H1 (cell line): Measurements from ENCODE around the gene CD81. TPM values are rescaled to one million over a fixed set of nuclear protein-coding genes. Genes with fewer than 3 reads are reported as not detected.
A peak's percentile ranks its signal among the peaks of the same experiment; 100 is the strongest.

Source experiments
- CTCF ChIA-PET: fragments of 300-600 bp; sonication (Branson Sonifier 250); formaldehyde crosslinking; loops from one replicate; lab custom pipeline; 2021; ENCODE audit not compliant: partially characterized antibody; lab: Charles Lee
- POLR2A ChIA-PET: fragments of 300-600 bp; sonication (Branson Sonifier 250); formaldehyde crosslinking; loops from one replicate; lab custom pipeline; 2021; ENCODE audit warnings: inconsistent platforms; ENCODE audit not compliant: partially characterized antibody; lab: Charles Lee
- DNase-seq, 2 experiments: peaks; one replicate each; pipeline versions ENCODE4 v3.0.0 to v3.0.0-alpha.2; 2010 to 2022; ENCODE audit warnings: low spot score in 2 of 2, low read depth in 1 of 2, mixed read lengths in 1 of 2
- FAIRE-seq: peaks from 2 replicates; lab custom pipeline; 2011; peaks lifted over from hg19 to GRCh38; lab: Jason Lieb, UNC
- H2AFZ ChIP-seq: 2 replicates; pipeline ENCODE4 v1.8.1; 2012; ENCODE audit warnings: low read length, inconsistent platforms
- H2AK5ac ChIP-seq: 2 replicates; pipeline ENCODE4 v1.6.1; 2013; ENCODE audit warnings: low read depth, low read length
- H2BK120ac ChIP-seq: replicated peaks from 2 replicates; pipeline ENCODE3; 2013; ENCODE audit warnings: low read depth, low read length, inconsistent platforms
- H2BK12ac ChIP-seq: 2 replicates; pipeline ENCODE4 v1.6.1; 2013; ENCODE audit warnings: low read depth, low read length
- H2BK15ac ChIP-seq: 2 replicates; pipeline ENCODE4 v1.6.1; 2013; ENCODE audit warnings: low read length
- H2BK20ac ChIP-seq: 2 replicates; pipeline ENCODE4 v1.6.1; 2013; ENCODE audit warnings: low read length
- H2BK5ac ChIP-seq: 2 replicates; pipeline ENCODE4 v1.6.1; 2013; ENCODE audit warnings: low read depth, low read length
- H3K14ac ChIP-seq: 2 replicates; pipeline ENCODE4 v1.6.1; 2013; ENCODE audit warnings: inconsistent platforms; ENCODE audit not compliant: insufficient read length
- H3K18ac ChIP-seq: 2 replicates; pipeline ENCODE4 v1.6.1; 2013; ENCODE audit warnings: low read length; ENCODE audit errors: extremely low read depth
- H3K23ac ChIP-seq: 2 replicates; pipeline ENCODE4 v1.6.1; 2013; ENCODE audit warnings: inconsistent platforms; ENCODE audit not compliant: insufficient read length
- H3K23me2 ChIP-seq: 2 replicates; pipeline ENCODE4 v1.6.1; 2013; ENCODE audit warnings: low read depth, low read length
- H3K27ac ChIP-seq: 2 replicates; pipeline ENCODE4 v1.6.1; 2011; ENCODE audit warnings: low read depth, low read length, inconsistent platforms
- H3K27me3 ChIP-seq, 4 experiments: replicated peaks in 1 of 4; 1 replicate in 1 of 4; 2 replicates in 3 of 4; pipeline versions ENCODE4 v1.6.1 to v1.8.1; 2011 to 2013; ENCODE audit warnings: low read length in 3 of 4, mild to moderate bottlenecking in 3 of 4, inconsistent platforms in 2 of 4, mixed read lengths in 2 of 4, moderate library complexity in 1 of 4; ENCODE audit not compliant: control insufficient read depth in 3 of 4, insufficient read depth in 3 of 4; ENCODE audit errors: extremely low read depth in 1 of 4
- H3K36me3 ChIP-seq, 4 experiments: 2 replicates each; pipeline versions ENCODE4 v1.6.1 to v1.8.1; 2011 to 2013; ENCODE audit warnings: mild to moderate bottlenecking in 4 of 4, low read length in 3 of 4, moderate library complexity in 2 of 4, control low read depth in 1 of 4, inconsistent platforms in 1 of 4; ENCODE audit not compliant: insufficient read depth in 4 of 4, control insufficient read depth in 2 of 4
- H3K4ac ChIP-seq: replicated peaks from 2 replicates; pipeline ENCODE3; 2013; ENCODE audit warnings: low read length, low read depth, mixed read lengths, inconsistent platforms; ENCODE audit not compliant: insufficient read length
- H3K4me1 ChIP-seq, 4 experiments: replicated peaks in 1 of 4; 1 replicate in 1 of 4; 2 replicates in 3 of 4; pipeline versions ENCODE4 v1.6.1 to v1.8.1; 2011 to 2013; ENCODE audit warnings: low read length in 3 of 4, inconsistent platforms in 2 of 4, mixed read lengths in 1 of 4; ENCODE audit not compliant: insufficient read depth in 4 of 4, control insufficient read depth in 3 of 4
- H3K4me2 ChIP-seq, 2 experiments: 2 replicates each; pipeline versions ENCODE4 v1.6.1 to v1.8.1; 2011 to 2013; ENCODE audit warnings: low read depth in 2 of 2, low read length in 2 of 2, control low read depth in 1 of 2, inconsistent platforms in 1 of 2, mild to moderate bottlenecking in 1 of 2; ENCODE audit not compliant: insufficient read depth in 1 of 2
- H3K4me3 ChIP-seq, 4 experiments: fragments of 200-600, 300-600 bp in 1 of 4; sonication (generic), shearing (Covaris generic), sonication (Bioruptor Twin) in 1 of 4; 2 replicates each; pipeline versions ENCODE4 v1.5.1 to v1.8.1; 2011 to 2016; ENCODE audit warnings: low read length in 4 of 4, low read depth in 3 of 4, control low read depth in 2 of 4, inconsistent platforms in 2 of 4, mild to moderate bottlenecking in 2 of 4, mixed read lengths in 1 of 4, moderate library complexity in 1 of 4; ENCODE audit not compliant: insufficient read depth in 2 of 4; ENCODE audit errors: extremely low read depth in 1 of 4
- H3K56ac ChIP-seq: replicated peaks from 2 replicates; pipeline ENCODE3; 2013; ENCODE audit warnings: low read depth, mild to moderate bottlenecking, mixed read lengths, low read length, inconsistent platforms; ENCODE audit not compliant: insufficient read length
- H3K79me1 ChIP-seq: 2 replicates; pipeline ENCODE4 v1.6.1; 2013; ENCODE audit warnings: low read depth, low read length, control low read depth
- H3K79me2 ChIP-seq, 2 experiments: 2 replicates each; pipeline versions ENCODE4 v1.6.1 to v1.8.1; 2012 to 2013; ENCODE audit warnings: low read length in 2 of 2, mild to moderate bottlenecking in 2 of 2, inconsistent platforms in 1 of 2; ENCODE audit not compliant: insufficient read depth in 2 of 2, control insufficient read depth in 1 of 2
- H3K9ac ChIP-seq, 4 experiments: replicated peaks in 1 of 4; 1 replicate in 1 of 4; 2 replicates in 3 of 4; pipeline versions ENCODE4 v1.6.1 to v1.8.1; 2011 to 2013; ENCODE audit warnings: low read depth in 3 of 4, low read length in 3 of 4, control low read depth in 2 of 4, mild to moderate bottlenecking in 2 of 4, moderate library complexity in 2 of 4, inconsistent platforms in 1 of 4; ENCODE audit errors: extremely low read depth in 1 of 4
- H3K9me3 ChIP-seq, 2 experiments: 2 replicates each; pipeline versions ENCODE4 v1.6.1 to v1.8.1; 2012 to 2013; ENCODE audit warnings: mild to moderate bottlenecking in 2 of 2, moderate library complexity in 2 of 2, control low read depth in 1 of 2, inconsistent platforms in 1 of 2, low read depth in 1 of 2, low read length in 1 of 2, mixed read lengths in 1 of 2; ENCODE audit not compliant: insufficient read depth in 2 of 2
- H4K20me1 ChIP-seq, 2 experiments: replicated peaks in 1 of 2; 2 replicates each; pipeline versions ENCODE3 to v1.8.1; 2011 to 2013; ENCODE audit warnings: inconsistent platforms in 2 of 2, low read length in 2 of 2, mild to moderate bottlenecking in 1 of 2; ENCODE audit not compliant: insufficient read depth in 2 of 2, control insufficient read depth in 1 of 2
- H4K5ac ChIP-seq: 2 replicates; pipeline ENCODE4 v1.6.1; 2013; ENCODE audit warnings: low read length, low read depth, mixed read lengths, inconsistent platforms; ENCODE audit not compliant: insufficient read length
- H4K8ac ChIP-seq: 2 replicates; pipeline ENCODE4 v1.8.0; 2013; ENCODE audit warnings: mild to moderate bottlenecking, moderate library complexity, low read length, inconsistent platforms; ENCODE audit not compliant: insufficient read depth; ENCODE audit errors: extremely low read depth
- H4K91ac ChIP-seq: replicated peaks from 2 replicates; pipeline ENCODE3; 2013; ENCODE audit warnings: low read length, mixed read lengths, inconsistent platforms; ENCODE audit not compliant: insufficient read length
- CREB1 ChIP-seq: IDR thresholded peaks from 2 replicates; pipeline ENCODE4 v1.6.1; 2012; ENCODE audit warnings: inconsistent platforms
- HDAC2 ChIP-seq, 2 experiments: fragments of 300-600 bp in 1 of 2; sonication (generic) in 1 of 2; IDR thresholded peaks; 2 replicates each; pipeline ENCODE4 v1.6.1; 2011 to 2012; ENCODE audit warnings: low read depth in 2 of 2, low read length in 2 of 2, mild to moderate bottlenecking in 2 of 2, moderate library complexity in 2 of 2, borderline replicate concordance in 1 of 2, inconsistent platforms in 1 of 2
- PHF8 ChIP-seq: fragments of 200-600 bp; sonication (generic); conservative IDR thresholded peaks from 2 replicates; pipeline ENCODE4 v1.7.1; 2012; ENCODE audit warnings: low read depth, mild to moderate bottlenecking, inconsistent platforms, low read length, moderate library complexity
- RXRA ChIP-seq: IDR thresholded peaks from 2 replicates; pipeline ENCODE4 v1.6.1; 2011; ENCODE audit warnings: low read depth, mild to moderate bottlenecking, low read length, moderate library complexity; ENCODE audit not compliant: insufficient read depth
- WGBS, 2 experiments: shearing (Covaris generic) in 1 of 2; methylation state at CpG; one replicate each; pipeline versions ENCODE4 v1.1.6 to v1.1.7; 2013 to 2015; ENCODE audit warnings: low lambda C conversion rate in 2 of 2, mixed read lengths in 2 of 2, inconsistent platforms in 1 of 2, low coverage in 1 of 2, missing lambda C conversion rate in 1 of 2; ENCODE audit not compliant: insufficient replicate concordance in 2 of 2, insufficient coverage in 1 of 2, insufficient read length in 1 of 2; ENCODE audit errors: extremely low coverage in 1 of 2, missing lambda C conversion rate in 1 of 2; 5-methylcytosine and 5-hydroxymethylcytosine counted together
- polyA plus RNA-seq, 7 experiments: library from polyadenylated mRNA; depleted of rRNA in 3 of 7; stranded (reverse) in 5 of 7; unstranded in 2 of 7; fragments of >200 nt in 5 of 7; fragments of 200-250 nt in 2 of 7; gene quantifications; 1 replicate in 5 of 7; 2 replicates in 1 of 7; 4 replicates in 1 of 7; pipeline versions ENCODE4 v1.2.1 to v1.2.3, GENCODE V29; 2011 to 2013; ENCODE audit warnings: missing spikeins in 2 of 7, mixed read lengths in 2 of 7
- total RNA-seq: library from RNA; stranded (reverse); fragmentation: NEBNext Ultra II Directional; extraction: Animal tissue kit (Norgen Biotek cat#: 25700); gene quantifications from 2 replicates; pipeline ENCODE4 v1.2.1, GENCODE V29; 2021

Gene CD81
- total and polyA plus RNA-seq, 2 of the 8 experiments (the other 6 are each of a cell fraction or from before 2014, with no cell fraction given): 238 to 309 TPM

DNA sequence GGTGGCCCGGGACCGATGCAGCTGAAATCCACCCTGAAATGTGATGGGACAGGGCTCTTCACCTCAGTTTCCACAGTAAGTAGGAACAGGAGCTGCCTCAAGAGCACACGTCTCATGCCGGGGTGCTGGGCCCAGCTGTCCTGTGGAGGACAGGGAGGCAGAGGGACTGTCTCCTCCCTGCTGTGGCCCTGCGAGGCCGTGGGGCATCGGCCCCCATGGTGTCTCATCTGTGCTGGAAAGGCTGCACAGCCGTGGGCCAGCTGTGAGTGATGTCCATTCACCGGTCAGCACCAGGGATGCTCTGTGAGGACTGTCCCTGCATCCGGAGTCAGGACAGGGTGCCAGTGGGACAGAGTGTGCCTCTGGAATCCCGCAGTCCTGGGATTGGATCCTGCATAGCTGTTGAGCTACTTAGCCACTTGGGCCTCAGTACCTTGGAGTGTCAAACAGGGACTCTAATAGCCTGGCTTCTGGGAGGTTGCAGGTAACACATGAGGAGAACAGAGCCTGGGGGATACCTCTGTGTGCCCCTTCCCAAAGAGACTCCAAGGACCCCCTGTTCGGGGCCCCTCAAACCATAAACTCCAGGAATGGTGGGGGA lies 50.7 kb downstream of the CD81 start:
- Histone ChIP-seq H3K79me1 (no peaks in the 10 kb centered on the region), H4K8ac (no peak overlapping the region), H3K79me2 (no peaks in the 10 kb centered on the region), H3K4me3 (no peak overlapping the region), H3K27me3 (peaks cover 0 to 10% (median 0%) of the 10 kb centered on the region in 4 experiments; a peak in 1 of 7 replicates), H2BK15ac (no peak overlapping the region), H4K20me1 (peaks cover 0 to 20% of the 10 kb centered on the region in 2 experiments), H3K18ac (no peak overlapping the region), H2BK20ac (no peak overlapping the region), H2AFZ (no peak overlapping the region), H2AK5ac (no peak overlapping the region), H2BK120ac (no peak overlapping the region), H3K56ac (no peak overlapping the region), H3K36me3 (no peaks in the 10 kb centered on the region), H3K14ac (no peak overlapping the region), H2BK5ac (no peak overlapping the region), H2BK12ac (0 out of 2 replicates have a peak overlapping the region, but pooled peaks have one; percentile 9), H4K5ac (no peak overlapping the region), H3K9me3 (no peaks in the 10 kb centered on the region; a peak in 1 of 4 replicates), H3K23ac (no peak overlapping the region), H3K4ac (no peak overlapping the region), H3K4me2 (no peak overlapping the region), H3K23me2 (peaks cover 19% of the 10 kb centered on the region; the same call in 1 of the 2 replicates), H3K4me1 (no peaks in the 10 kb centered on the region), H3K9ac (no peak overlapping the region), H4K91ac (no peak overlapping the region), H3K27ac (no peak overlapping the region)
- ChIA-PET POLR2A (interaction anchor here (1.1 kb wide), 1 partner anchor 464 kb away, joined by 3 read pairs; no protein-coding TSS in a partner anchor), CTCF (interaction anchor here (0.7 to 11.5 kb wide), 27 partner anchors 9 to 468 kb away, joined by 3 to 359 read pairs (median 4); partner anchors contain the start of gene TSSC4)
- FAIRE-seq (no peak), DNase-seq (no peak)
- WGBS, 2 experiments: 80% methylated on average over 12 of the region's 12 CpGs; no CpG with 5 or more reads in 1 of the 2 experiments
- no peak for TF ChIP-seq PHF8
- TF ChIP-seq HDAC2 (IDR thresholded peaks at IDR 0.05; ENCODE audit: borderline replicate concordance in 1 of 2, low read depth in 2 of 2, low read length in 2 of 2): no peak
- TF ChIP-seq CREB1: no peak
- no peak for TF ChIP-seq RXRA
